Measurements from ENCODE around the gene FAF1.
A peak's percentile ranks its signal among the peaks of the same experiment; 100 is the strongest.

FAF1 gene

DNA sequence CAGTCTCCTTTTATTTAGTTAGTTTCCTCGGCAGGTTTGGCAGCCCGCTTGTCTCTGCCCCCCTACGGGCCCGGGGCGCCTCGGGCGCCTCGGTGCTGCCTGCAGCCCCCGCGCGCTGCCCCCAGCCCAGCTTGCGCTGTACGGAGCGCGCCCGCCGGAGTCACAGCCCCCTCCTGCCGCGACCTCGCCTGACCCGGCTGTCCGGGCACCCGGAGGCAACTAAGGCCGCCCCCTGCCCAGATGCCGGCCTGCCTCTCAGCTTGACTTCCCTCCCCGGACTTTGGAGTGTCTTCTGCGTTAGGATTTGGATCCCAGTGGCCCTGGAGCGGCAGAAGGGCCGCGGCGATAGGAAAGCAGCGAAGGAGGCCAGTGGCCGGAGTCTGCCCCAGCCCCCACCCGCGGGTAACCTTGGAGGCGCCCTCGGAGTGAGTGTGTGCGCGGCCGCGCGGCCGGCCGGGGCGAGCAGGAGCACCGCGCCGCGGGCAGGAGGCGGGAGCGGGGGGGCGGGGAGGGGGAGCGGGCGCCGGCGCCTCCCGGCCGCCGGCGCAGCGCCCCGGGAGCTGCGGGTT, 17.6 kb upstream of the FAF1 start:
- no peak for DNase-seq

DNA sequence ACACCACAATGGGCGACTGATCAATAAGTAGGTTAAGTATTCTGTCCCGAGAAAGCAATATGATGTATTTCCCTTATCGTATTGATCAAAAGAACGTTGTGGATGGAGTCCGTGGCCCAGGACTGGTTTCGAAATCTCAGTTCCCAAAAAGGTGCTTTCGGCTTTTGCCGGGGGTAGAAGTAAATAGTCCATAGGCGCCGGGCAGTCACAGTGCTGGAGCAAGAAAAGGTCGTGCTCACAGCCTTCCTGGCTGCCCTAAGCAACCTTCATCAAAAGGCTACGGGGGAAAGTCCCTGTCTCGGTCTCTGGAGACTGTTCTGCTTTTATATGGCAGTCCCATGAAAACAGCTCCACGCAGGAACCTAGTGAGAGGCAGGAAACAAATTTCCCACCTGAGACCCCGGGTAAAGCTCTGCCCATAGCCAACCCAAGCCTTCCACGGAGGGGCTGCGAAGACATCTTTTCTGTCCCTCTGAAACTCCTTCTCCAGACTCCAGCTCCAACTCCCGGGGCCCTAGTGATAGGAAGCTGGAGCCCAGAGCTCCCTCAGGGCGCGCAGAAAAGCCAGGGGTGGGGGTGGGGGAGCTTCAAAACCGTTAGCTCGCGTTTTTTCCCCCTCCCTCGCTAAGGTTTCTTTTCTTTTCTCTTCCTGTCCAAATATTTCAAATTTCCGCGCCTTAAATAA, 17.0 kb upstream of the FAF1 start:
- DNase-seq: no peak

DNA sequence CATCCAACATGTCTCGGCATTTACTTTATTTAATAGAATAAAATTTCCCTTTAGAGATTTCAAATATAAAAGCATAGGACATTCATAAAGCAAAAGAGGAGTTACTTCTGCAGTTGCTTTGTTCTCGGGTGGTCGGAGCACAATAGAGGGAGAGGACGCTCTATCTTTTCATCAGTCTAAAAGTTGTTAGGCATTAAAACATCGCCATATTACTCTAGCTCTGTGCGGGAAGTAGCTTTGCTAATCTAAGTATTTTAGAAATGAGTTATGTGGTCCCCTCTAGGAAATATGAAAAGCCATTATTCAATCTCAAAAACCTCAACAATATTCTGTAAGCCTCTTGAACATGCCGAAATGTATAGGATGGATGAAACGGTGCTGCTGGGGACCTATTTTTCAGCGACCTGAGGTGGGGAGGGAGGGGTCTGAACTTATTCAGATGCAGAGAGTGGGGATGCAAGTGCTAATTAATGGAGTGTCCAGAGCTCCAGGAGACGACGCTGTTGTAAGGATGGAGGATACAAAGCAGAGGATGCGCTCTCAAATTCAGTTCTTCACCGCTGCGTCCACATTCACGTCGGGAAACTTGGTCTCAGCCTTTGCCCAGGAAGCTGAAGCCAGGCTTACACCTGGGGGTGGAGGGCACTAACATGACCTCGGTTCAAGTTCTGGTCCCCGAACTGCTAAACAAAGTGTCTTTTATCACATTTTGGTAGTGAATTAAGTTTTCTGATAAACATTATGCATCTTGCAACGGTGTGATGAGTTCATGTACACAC, 16.2 kb upstream of the FAF1 start:
- no peak for DNase-seq

GRCh38 chr1:50975436-50975835, 15.4 kb upstream of the FAF1 start:
- DNase-seq: no peak

- no peak for DNase-seq
These were observed 14.5 kb upstream of the FAF1 start for GRCh38 chr1:50974618-50974935.

DNA sequence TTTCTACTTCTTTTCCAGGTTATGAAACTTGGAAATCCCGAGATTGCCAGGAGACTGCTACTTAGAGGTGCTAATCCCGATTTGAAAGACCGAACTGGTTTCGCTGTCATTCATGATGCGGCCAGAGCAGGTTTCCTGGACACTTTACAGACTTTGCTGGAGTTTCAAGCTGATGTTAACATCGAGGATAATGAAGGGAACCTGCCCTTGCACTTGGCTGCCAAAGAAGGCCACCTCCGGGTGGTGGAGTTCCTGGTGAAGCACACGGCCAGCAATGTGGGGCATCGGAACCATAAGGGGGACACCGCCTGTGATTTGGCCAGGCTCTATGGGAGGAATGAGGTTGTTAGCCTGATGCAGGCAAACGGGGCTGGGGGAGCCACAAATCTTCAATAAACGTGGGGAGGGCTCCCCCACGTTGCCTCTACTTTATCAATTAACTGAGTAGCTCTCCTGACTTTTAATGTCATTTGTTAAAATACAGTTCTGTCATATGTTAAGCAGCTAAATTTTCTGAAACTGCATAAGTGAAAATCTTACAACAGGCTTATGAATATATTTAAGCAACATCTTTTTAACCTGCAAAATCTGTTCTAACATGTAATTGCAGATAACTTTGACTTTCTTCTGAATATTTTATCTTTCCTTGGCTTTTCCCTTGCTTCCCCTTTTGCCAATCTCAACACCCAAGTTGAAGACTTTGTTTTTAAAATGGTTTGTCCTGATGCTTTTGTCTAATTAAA, 14.0 kb upstream of the FAF1 start:
- no peak for DNase-seq

DNA sequence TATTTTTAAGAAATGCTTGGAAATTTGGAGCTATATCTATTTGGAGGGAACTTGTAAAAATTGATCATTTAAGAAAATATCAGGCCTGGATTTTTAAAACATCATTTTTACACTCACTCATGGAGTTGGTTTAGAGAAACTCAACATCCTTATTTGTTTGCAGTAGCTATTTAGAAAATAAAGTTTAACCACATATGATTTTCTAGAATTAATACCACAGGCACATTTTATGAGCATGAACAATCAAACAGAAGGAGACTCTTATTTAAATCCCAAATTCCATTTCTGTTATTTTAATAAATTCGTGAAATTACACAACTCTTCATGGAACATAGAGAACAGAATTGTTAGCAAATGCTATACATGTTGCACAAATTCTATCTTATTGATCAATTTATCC, 13.2 kb upstream of the FAF1 start:
- no peak for DNase-seq

DNA sequence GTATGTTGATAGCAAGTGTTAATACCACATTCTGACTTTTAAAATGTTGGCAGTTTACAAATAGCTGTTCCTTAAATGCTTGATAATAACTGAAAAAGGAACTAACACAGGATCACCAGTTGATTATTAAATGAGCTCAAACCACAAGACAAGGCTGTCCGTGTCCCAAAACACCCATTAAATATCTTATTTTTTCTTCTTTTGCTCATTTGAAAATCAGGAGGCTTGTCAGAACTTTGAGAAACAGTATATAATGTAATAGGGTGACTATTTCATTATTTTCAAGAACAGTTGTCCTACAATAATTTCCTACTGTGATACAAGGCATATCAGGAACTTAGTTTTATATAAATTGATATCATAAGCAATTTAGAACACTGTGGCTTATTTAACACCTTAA, 12.7 kb upstream of the FAF1 start:
- no peak for DNase-seq

DNA sequence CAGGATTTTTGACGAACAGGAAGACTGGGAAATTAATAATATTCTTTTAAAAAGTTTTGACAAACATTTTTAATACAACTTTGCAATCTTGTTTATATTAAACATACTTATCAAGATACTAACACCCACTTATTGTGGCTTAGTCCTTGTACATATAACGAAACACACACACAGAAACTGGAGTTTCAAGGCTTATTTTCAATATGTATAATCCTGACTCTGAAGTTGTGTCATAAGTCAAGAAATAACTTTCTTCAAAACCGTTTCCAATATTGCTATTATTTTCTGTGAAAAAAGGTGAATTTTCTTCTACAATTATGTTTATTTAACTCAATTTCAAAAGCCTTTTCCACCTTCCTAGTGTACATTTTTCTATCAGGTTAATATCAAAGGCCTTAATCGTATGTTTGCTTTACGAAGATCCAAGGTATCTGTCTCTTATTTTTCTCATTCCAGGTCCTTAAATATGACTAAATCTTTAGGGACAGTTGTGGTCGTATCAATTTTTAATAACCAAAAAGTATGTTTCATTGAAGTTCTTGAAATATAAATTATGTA, 11.8 kb upstream of the FAF1 start:
- no peak for DNase-seq

DNA sequence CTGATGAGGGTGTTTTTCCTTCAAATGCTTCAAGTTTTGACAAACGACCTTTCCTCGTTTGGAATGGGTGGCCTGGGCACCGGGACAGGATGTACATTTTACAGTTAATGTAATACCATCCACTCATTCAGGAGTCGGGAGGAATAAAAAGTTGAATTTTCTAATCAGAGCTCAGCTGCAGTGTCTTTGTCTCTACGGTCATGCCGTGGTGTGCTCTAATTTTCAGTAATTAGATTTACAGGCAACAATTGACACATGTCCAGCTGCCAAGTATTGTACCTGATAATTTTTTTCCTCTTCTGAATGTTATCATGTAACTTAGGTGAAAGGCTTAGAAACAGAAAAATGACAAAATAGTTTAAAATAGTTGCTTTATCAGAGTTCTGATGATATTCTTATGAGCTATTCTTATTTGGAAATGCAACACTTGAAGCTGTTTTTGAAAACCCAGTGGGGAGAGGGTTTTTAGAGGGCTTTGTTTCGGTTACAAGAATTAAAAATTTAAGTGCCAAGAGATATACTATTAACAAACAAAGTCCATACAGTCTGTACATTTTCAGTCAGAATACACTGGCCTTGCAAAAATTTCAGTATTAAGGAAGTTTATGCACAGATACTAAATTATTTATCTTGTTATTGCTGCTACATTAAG, 11.0 kb upstream of the FAF1 start:
- DNase-seq: no peak

DNA sequence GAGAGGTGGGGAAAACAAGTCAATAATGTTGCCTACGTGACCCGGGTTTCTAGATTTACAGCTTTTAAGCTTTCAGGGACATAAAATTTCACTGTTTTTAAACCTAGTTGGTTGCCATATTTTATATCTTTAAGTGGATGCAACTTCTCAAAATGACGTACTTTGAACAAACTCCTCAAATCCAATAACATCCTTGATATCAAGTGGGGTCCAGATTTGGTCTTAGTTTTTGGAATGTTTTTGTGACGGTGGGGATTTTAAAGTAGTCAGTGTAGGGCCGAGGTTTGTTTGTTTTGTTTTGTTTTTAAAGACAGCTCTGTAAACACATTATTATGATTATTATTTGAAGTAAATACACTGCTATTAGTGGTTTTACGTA, 10.4 kb upstream of the FAF1 start:
- DNase-seq: no peak

GRCh38 chr1:50969611-50970508, 9.8 kb upstream of the FAF1 start, which contains the start of gene CDKN2C:
TSS of gene CDKN2C (plus strand) at chr1:50970245. CDS start at chr1:50970369, 124 bp downstream.
- peak; percentile 81 for DNase-seq

DNA sequence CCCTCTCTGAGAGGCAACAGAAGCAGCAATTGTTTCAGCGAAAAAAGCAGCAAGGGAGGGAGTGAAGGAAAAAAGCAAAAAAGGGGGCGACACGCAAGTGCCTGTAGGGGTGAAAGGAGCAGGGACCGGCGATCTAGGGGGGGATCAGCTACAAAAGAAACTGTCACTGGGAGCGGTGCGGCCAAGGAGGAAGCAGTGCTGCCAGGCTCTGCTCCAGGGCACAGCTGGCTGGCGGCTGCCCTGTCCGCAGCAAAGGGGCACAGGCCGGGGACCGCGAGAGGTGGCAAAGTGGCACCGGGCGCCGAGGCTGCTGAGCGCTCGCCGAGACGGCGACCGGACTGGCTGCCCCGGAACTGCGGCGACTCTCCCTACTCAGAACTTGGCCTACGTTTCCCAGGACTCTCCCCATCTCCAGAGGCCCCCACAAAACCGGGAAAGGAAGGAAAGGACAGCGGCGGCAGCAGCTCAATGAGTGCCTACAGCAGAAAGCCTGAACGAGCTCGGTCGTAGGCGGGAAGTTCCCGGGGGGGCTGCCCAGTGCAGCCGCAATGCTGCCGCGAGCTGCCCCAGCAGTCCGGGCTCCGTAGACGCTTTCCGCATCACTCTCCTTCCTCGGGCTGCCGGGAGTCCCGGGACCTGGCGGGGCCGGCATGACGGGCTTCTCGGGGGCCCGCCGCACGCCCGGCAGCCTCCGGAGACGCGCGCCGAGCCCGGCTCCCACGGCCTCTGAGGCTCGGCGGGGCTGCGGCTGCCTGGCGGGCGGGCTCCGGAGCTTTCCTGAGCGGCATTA, 8.9 kb upstream of the FAF1 start:
- peak; percentile 58 for DNase-seq

GRCh38 chr1:50968158-50968820, 8.2 kb upstream of the FAF1 start:
- peak; percentile 93 for DNase-seq

- peak; percentile 40 for DNase-seq
These were observed 7.5 kb upstream of the FAF1 start for GRCh38 chr1:50967416-50968157.

GRCh38 chr1:50966991-50967390, 6.9 kb upstream of the FAF1 start:
- no peak for DNase-seq

DNA sequence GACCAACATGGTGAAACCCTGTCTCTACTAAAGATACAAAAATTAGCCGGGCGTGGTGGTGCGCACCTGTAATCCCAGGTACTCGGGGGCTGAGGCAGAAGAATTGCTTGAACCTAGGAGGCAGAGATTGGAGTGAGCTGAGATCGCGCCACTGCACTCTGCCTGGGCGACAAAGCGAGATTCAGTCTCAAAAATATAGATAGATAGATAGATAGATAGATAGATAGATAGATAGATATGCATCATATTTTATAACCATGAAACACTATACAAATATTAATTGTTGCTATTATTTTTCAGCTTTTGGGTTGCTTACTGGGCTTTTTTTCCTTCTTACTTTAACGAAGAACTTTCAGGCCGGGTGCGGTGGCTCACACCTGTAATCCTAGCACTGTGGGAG, 4.8 kb upstream of the FAF1 start:
- DNase-seq: no peak

GRCh38 chr1:50959303-50959912, 659 bp downstream of the FAF1 start:
- DNase-seq: peak; percentile 45

GRCh38 chr1:50955116-50955515, 5.0 kb downstream of the FAF1 start:
- no peak for DNase-seq

All from NCI-H510A treated with DMSO at 0.1 percent for 48 hours (cell line).